ENCODE data around the gene HOXA11.

- TF ChIP-seq POLR2A (IDR thresholded peaks at IDR 0.05), result no peak
- no peak for TF ChIP-seq CTCF (IDR thresholded peaks at IDR 0.05)
Measured at GRCh38 chr7:27187475-27188385, 2.7 kb upstream of the HOXA11 start.
